PC-9 (cell line): Measurements from ENCODE around the gene CLDN11. TPM values are rescaled to one million over a fixed set of nuclear protein-coding genes. Genes with fewer than 3 reads are reported as not detected.
A peak's percentile ranks its signal among the peaks of the same experiment; 100 is the strongest.

Experiments
- BruUV-seq: library from RNA; stranded (reverse); fragments of 400-500 nt; replicated peaks from 2 replicates; lab custom pipeline; 2021; lab: Mats Ljungman, UMichigan
- CTCF ChIA-PET: fragments of 300-600 bp; sonication (Branson Sonifier 250); formaldehyde crosslinking; loops from one replicate; lab custom pipeline; 2022; ENCODE audit warnings: antibody characterized with exemption; lab: Charles Lee
- POLR2A ChIA-PET: fragments of 300-600 bp; sonication (Branson Sonifier 250); formaldehyde crosslinking; loops from one replicate; lab custom pipeline; 2022; ENCODE audit warnings: antibody characterized with exemption; ENCODE audit not compliant: unreplicated experiment; lab: Charles Lee
- DNase-seq, 2 experiments: peaks; one replicate each; pipeline versions ENCODE4 v3.0.0 to v3.0.0-alpha.2; 2015 to 2022; ENCODE audit warnings: mixed read lengths in 1 of 2
- H2AFZ ChIP-seq: fragments of 200-600 bp; sonication (generic); 2 replicates; pipeline ENCODE4 v1.8.1; 2017; ENCODE audit warnings: antibody characterized with exemption
- H3F3A ChIP-seq: fragments of 200-600 bp; sonication (generic); 2 replicates; pipeline ENCODE4 v1.8.1; 2017; ENCODE audit warnings: antibody characterized with exemption, mild to moderate bottlenecking, low read depth; ENCODE audit not compliant: insufficient read depth
- H3K27ac ChIP-seq: fragments of 200-600 bp; sonication (generic); 2 replicates; pipeline ENCODE4 v1.6.1; 2016; ENCODE audit warnings: mixed run types
- H3K27me3 ChIP-seq: fragments of 200-600 bp; sonication (generic); 2 replicates; pipeline ENCODE4 v1.6.1; 2016; ENCODE audit warnings: low read depth, mixed run types; ENCODE audit not compliant: insufficient read depth
- H3K36me3 ChIP-seq: fragments of 200-600 bp; sonication (generic); 2 replicates; pipeline ENCODE4 v1.6.1; 2016; ENCODE audit warnings: low read depth, mixed run types
- H3K4me1 ChIP-seq: fragments of 200-600 bp; sonication (generic); replicated peaks from 2 replicates; pipeline ENCODE4 v1.6.1; 2016; ENCODE audit warnings: mixed run types; ENCODE audit not compliant: insufficient read depth
- H3K4me2 ChIP-seq: fragments of 200-600 bp; sonication (generic); 2 replicates; pipeline ENCODE4 v1.6.1; 2017; ENCODE audit warnings: mixed run types
- H3K4me3 ChIP-seq: fragments of 200-600 bp; sonication (generic); 2 replicates; pipeline ENCODE4 v1.6.1; 2016; ENCODE audit warnings: mixed run types
- H3K79me2 ChIP-seq: fragments of 200-600 bp; sonication (generic); 2 replicates; pipeline ENCODE4 v1.6.1; 2017; ENCODE audit warnings: low read depth, mixed run types
- H3K9me2 ChIP-seq: fragments of 200-600 bp; sonication (generic); 2 replicates; pipeline ENCODE4 v1.8.1; 2017; ENCODE audit warnings: mild to moderate bottlenecking; ENCODE audit not compliant: insufficient read depth
- H3K9me3 ChIP-seq: fragments of 200-600 bp; sonication (generic); 2 replicates; pipeline ENCODE4 v1.8.1; 2016; ENCODE audit warnings: low read depth; ENCODE audit not compliant: insufficient read depth
- H4K20me1 ChIP-seq: fragments of 200-600 bp; sonication (generic); 2 replicates; pipeline ENCODE4 v1.8.1; 2017; ENCODE audit not compliant: insufficient read depth
- CTCF ChIP-seq: fragments of 200-600 bp; sonication (generic); conservative IDR thresholded peaks from 2 replicates; pipeline ENCODE4 v1.6.1; 2017; ENCODE audit warnings: mixed run types, antibody characterized with exemption, mild to moderate bottlenecking, moderate library complexity
- EZH2 ChIP-seq: fragments of 200-600 bp; sonication (generic); IDR thresholded peaks from 2 replicates; pipeline ENCODE4 v1.8.0; 2017; ENCODE audit warnings: antibody characterized with exemption, low read depth
- intact Hi-C: fragments of 100-400 bp; cut with micrococcal nuclease; formaldehyde crosslinking; loops from one replicate; pipeline ENCODE4 v1.10.0; 2022; ENCODE audit not compliant: unreplicated experiment
- total RNA-seq: library from RNA; stranded (reverse); gene quantifications from 2 replicates; pipeline ENCODE4 v1.2.3, GENCODE V29; 2021

The CLDN11 gene
- total RNA-seq, 1 experiment from 2014 or later, result 1.4 TPM

- H3K4me2 ChIP-seq, result no peak overlapping the region
- H3K36me3 ChIP-seq, result no peaks in the 10 kb centered on the region
- BruUV-seq, result no TSS peak
- H3K4me1 ChIP-seq, result no peaks in the 10 kb centered on the region
- no peak overlapping the region for H3K27ac ChIP-seq
- TF ChIP-seq CTCF (no peak), EZH2 (no peak)
- ChIA-PET POLR2A (no interaction called here), CTCF (interaction anchor here (0.7 kb wide), 1 partner anchor 98 kb away, joined by 3 read pairs; no protein-coding TSS in a partner anchor)
- H3F3A ChIP-seq, result no peaks in the 10 kb centered on the region
- no peaks in the 10 kb centered on the region for H3K9me3 ChIP-seq
- intact Hi-C loops, result no loop called here
- peak in 1 of 2 experiments; percentile 31 for DNase-seq
- H3K4me3 ChIP-seq, result no peak overlapping the region
- no peak overlapping the region for H2AFZ ChIP-seq
- H3K79me2 ChIP-seq, result no peaks in the 10 kb centered on the region
- no peaks in the 10 kb centered on the region for H3K27me3 ChIP-seq
- H3K9me2 ChIP-seq, result no peaks in the 10 kb centered on the region
- H4K20me1 ChIP-seq, result no peaks in the 10 kb centered on the region
Observed at GRCh38 chr3:170454509-170454908, 35.8 kb downstream of the CLDN11 start.

GRCh38 chr3:170458285-170458684, 39.6 kb downstream of the CLDN11 start:
- peak overlapping the region; percentile 58; the same call in 1 of the 2 replicates for H2AFZ ChIP-seq
- no peaks in the 10 kb centered on the region for H3K36me3 ChIP-seq
- DNase-seq, result no peak
- H3K9me3 ChIP-seq, result no peaks in the 10 kb centered on the region
- H3K4me2 ChIP-seq, result no peak overlapping the region
- no peaks in the 10 kb centered on the region for H3K79me2 ChIP-seq
- ChIA-PET POLR2A (no interaction called here), CTCF (no interaction called here)
- H3K4me1 ChIP-seq, result no peaks in the 10 kb centered on the region
- intact Hi-C loops, result no loop called here
- H3F3A ChIP-seq, result no peaks in the 10 kb centered on the region
- H3K4me3 ChIP-seq, result no peak overlapping the region
- TF ChIP-seq CTCF, result no peak
- TF ChIP-seq EZH2, result no peak
- H4K20me1 ChIP-seq, result no peaks in the 10 kb centered on the region
- no peaks in the 10 kb centered on the region for H3K27me3 ChIP-seq
- no peaks in the 10 kb centered on the region for H3K9me2 ChIP-seq
- no peak overlapping the region for H3K27ac ChIP-seq
- no TSS peak for BruUV-seq

GRCh38 chr3:170463011-170463410, 44.3 kb downstream of the CLDN11 start:
- Histone ChIP-seq H3K27me3 (no peaks in the 10 kb centered on the region), H3K4me3 (no peak overlapping the region), H3F3A (peaks cover 13% of the 10 kb centered on the region), H4K20me1 (no peaks in the 10 kb centered on the region), H3K9me2 (no peaks in the 10 kb centered on the region), H3K27ac (no peak overlapping the region), H3K9me3 (no peaks in the 10 kb centered on the region), H3K36me3 (no peaks in the 10 kb centered on the region), H3K4me2 (no peak overlapping the region), H3K4me1 (peaks cover 20% of the 10 kb centered on the region), H2AFZ (no peak overlapping the region), H3K79me2 (no peaks in the 10 kb centered on the region)
- CTCF ChIA-PET, result no interaction called here
- DNase-seq, result no peak
- TF ChIP-seq CTCF, result no peak
- no peak for TF ChIP-seq EZH2
- POLR2A ChIA-PET, result interaction anchor here (0.6 kb wide), 1 partner anchor 296 kb away, joined by 3 read pairs; no protein-coding TSS in a partner anchor
- no TSS peak for BruUV-seq
- intact Hi-C loops, result no loop called here
